Activated CD8-positive, alpha-beta memory T cell treated with anti-CD3 and anti-CD28 coated beads for 48 hours (primary cell): ENCODE results near the gene INF2.
"Not testable (repeated sequence)": the region's sequence is repeated elsewhere in the genome, so short reads cannot be mapped to it uniquely, and the experiment has no call there.

Experiments
- DNase-seq, 3 experiments: peaks; one replicate each; pipeline ENCODE4 v3.0.0-alpha.2; 2020; ENCODE audit warnings: low read depth in 2 of 3, low spot score in 2 of 3

Gene INF2

DNA sequence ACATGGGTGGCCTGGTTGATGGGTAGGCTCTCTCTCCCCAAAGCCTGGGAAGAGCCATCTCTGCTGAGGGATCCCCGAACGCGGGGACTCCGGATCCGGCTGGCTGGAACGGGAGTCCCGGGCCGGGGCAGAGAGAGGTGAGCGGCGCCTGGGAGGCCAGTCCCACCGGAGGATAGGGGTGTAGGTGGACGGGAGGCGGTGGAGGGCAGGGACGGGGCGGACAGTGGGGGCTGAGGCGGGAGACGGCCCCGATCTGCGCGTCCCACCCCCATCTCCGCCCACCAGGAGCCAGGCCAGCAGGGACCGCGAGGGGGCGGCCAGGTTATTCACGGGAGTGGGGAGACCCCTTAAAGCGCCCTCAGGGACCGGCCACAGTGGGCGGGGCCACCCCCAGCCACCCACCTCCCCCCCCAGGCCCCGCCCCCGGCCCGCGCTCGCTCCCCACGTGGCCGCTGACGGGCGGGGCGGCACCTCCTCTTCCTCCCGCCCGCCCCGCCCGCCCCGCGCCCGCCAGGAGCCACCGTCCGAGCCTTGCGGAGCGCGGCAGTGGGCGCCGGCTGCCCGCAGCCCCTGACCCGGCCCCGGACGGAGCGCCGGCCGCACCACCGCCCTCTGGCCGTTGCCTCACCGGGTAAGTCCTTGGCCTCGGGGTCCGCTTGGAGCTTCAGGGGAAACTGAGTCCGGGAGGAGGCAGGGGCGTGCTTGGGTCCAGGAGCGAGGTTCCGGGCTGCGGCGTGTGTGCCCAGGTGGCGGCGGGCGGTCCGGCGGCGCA is at the start of gene INF2:
Gene INF2, plus strand, starts transcription at position 510 of the 772 bp plus-strand sequence. CDS start 11,748 bp downstream, outside the sequence.
- no peak for DNase-seq

- DNase-seq = peak in 1 of 3 experiments; percentile 27
Measured at GRCh38 chr14:104639885-104640548, 49.4 kb upstream of the INF2 start.

GRCh38 chr14:104640681-104641080 is 48.7 kb upstream of the INF2 start:
- DNase-seq = no peak

DNA sequence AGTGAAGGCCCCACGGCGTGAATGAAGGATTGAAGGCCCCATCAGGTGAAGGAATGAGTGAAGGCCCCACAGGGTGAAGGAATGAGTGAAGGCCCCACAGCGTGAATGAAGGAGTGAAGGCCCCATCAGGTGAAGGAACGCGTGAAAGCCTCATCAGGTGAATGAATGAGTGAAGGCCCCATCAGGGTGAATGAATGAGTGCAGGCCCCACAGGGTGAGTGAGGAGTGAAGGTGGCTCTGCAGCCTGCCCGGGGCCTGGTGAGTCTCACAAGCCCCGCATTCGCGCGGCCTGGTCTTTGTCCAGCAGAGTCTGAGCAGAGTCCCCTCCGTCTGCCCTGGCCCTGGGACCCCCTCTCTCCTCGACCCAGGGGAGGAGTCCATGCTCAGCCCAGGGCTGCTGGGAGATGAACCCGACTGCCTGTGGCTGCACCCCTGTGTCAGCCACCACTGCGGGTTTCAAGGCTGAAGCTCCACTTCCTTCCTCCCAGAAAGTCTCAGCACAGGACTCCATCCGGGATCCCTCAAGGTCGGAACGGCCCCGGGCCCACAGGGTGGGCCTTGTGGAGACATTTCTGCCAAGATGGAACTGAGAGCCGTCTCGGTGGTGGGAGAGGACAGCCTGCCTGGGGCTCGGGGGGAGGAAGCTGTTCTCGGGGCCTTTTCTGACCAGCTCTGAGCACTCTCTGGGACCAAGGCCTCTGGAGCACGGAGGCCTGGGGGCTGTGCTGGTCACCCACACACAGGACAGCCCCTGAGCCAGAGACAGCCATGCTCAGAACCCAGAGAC is 47.5 kb upstream of the INF2 start:
- DNase-seq = no peak

GRCh38 chr14:104642540-104642868 is 46.9 kb upstream of the INF2 start:
- DNase-seq = no peak

DNA sequence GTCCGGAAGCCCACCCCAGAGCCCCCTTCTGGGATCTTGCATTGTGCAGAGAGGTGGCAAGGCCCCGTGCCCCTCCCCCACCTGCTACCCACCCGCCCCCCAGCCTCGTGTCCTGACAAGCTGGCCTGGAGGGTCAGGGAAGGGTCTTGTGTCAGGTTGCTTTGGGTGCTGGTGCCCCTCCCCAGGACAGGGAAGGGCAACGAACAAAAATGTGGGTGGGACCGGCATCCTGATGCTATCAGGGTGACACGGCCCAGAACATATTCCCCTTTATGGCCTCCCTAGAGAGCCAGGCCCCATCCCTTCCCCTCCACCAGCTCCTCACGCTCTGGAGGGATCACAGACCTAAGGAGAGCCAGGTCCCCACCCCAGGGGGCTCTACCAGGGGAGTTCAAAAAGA is 46.1 kb upstream of the INF2 start:
- no peak for DNase-seq

DNA sequence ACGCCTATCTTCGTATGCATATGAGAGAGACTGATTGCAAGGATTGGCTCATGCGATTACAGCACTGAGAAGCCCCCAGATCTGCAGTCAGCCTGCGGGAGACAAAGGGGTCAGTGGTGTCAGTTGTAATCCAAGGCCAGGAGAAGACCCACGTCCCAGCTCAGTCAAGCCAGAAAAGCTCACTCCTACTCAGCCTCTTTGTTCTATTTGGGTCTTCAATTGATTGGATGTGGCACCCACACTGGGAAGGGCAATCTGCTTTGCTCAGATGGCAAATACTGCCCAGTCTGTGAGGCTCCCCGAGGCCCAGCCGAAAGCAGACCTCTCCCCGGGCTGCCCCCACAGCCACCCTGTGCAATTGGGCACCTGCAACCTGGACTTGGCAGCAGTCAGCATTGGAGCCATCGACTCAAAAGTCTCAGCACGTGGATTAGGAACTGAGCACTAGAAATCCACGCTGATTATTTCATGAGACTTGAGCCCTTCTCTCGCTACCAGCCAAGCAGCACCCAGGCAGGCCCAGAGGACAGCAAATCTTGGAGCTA is 45.3 kb upstream of the INF2 start:
- DNase-seq = no peak

GRCh38 chr14:104644656-104645378 is 44.6 kb upstream of the INF2 start:
- DNase-seq = no peak

- no peak for DNase-seq
Measured at GRCh38 chr14:104647467-104648043, 41.9 kb upstream of the INF2 start.

- peak; percentile 39 to 54 (median 44) for DNase-seq
Measured at GRCh38 chr14:104650057-104650980, 39.1 kb upstream of the INF2 start.

DNA sequence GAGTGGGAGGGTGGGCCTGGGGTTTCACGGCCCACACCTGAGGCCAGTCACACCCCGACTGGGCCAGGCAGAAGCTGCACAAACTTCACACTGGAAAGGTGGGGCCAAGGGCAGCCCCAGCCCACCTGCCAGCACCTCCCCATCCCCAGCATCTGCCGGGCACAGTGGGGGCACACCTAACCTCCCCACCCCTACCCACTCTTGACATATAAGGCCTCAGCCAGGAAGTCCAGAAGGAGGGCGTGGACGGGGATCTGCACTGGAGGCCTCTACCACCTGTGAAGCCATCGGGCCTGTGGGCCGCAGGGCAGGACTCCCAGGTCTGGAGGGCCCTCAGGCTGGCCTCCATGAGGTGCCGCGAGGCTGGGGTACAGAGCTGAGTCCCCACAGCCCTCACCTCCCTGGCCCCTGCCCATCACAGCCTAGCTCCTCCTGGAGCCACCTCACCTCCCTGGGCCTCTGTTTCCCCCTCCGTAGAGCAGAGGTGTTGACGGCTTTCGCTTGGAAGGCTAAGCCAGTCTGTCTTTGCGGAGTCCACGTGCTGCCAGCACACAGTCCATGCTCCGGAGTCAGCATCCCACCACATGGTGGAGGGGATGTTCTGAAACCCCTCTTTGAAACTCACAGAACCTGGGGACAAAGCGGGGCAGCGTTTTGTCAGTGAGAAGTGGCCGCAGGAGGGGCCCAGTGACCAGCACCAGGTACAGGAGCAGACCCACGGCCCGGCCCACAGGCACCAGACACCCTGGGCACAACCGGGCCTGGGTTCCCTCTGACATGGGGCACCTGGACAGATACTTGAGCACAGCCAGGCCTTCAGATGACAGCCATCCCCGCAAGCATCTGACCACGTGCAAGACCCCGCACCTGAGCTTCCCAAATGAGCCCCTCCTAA is 38.2 kb upstream of the INF2 start:
- DNase-seq = no peak

- DNase-seq = no peak
Measured at GRCh38 chr14:104651876-104652260, 37.5 kb upstream of the INF2 start.

GRCh38 chr14:104652386-104652785 is 37.0 kb upstream of the INF2 start:
- DNase-seq = no peak

- not testable (repeated sequence) for DNase-seq
Measured at GRCh38 chr14:104653130-104653920, 36.1 kb upstream of the INF2 start.

- no peak for DNase-seq
Measured at GRCh38 chr14:104654119-104654518, 35.3 kb upstream of the INF2 start.

DNA sequence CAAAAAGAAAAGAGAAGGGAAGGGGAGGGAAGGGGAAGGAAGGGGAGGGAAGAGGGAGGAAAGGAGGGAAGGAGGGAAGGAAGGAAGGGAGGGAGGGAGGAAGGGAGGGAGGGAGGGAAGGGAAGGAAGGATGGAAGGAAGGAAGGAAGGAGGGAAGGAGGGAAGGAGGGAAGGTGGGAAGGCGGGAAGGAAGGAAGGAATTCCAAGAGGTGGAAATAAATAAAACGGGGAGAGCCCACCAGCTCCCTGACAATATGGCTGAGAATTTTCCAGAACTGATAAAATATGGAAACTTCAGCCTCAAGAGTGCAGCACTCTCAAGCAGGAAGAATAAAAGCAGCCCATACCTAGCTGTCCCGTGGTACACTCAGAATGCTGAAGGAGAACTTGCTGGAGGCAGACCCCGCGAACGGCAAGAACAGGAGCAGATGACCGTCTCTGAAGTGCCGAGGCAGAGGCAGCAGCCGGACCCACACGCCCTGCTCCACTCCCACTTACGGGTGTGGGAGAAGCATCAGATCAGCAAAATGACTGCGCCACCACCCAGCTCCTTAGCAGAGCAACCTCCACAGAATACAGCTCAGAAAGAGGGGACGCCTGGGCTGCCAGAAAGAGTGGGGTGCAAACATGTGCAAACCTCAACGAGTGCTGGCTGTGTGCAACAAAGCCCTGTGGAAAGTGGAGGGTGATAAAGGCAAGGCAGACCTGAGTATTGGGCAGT is 34.1 kb upstream of the INF2 start:
- DNase-seq = no peak
